ENCODE measurements around the gene NR5A2.

Gene NR5A2

GRCh38 chr1:200036619-200037270 lies 9.2 kb downstream of the NR5A2 start:
- no peak for DNase-seq

- no peak for DNase-seq
Observed at GRCh38 chr1:200037501-200037900, 10.0 kb downstream of the NR5A2 start.

- DNase-seq, result no peak
Observed at GRCh38 chr1:200037904-200038303, 10.4 kb downstream of the NR5A2 start.

- no peak for DNase-seq
Observed at GRCh38 chr1:200038325-200038980, 10.9 kb downstream of the NR5A2 start.

- DNase-seq, result no peak
Observed at GRCh38 chr1:200038981-200039848, 11.7 kb downstream of the NR5A2 start.

GRCh38 chr1:200039849-200040474 lies 12.5 kb downstream of the NR5A2 start:
- no peak for DNase-seq

- DNase-seq, result no peak
Observed at GRCh38 chr1:200040481-200041138, 13.1 kb downstream of the NR5A2 start.

- DNase-seq, result no peak
Observed at GRCh38 chr1:200041337-200042118, 14.0 kb downstream of the NR5A2 start.

- DNase-seq, result no peak
Observed at GRCh38 chr1:200042119-200042551, 14.6 kb downstream of the NR5A2 start.

GRCh38 chr1:200042552-200043335 lies 15.2 kb downstream of the NR5A2 start:
- DNase-seq, result no peak

- DNase-seq, result no peak
Observed at GRCh38 chr1:200043336-200043668, 15.8 kb downstream of the NR5A2 start.

- no peak for DNase-seq
Observed at GRCh38 chr1:200046115-200046514, 18.6 kb downstream of the NR5A2 start.

GRCh38 chr1:200048244-200048643 lies 20.7 kb downstream of the NR5A2 start:
- no peak for DNase-seq

- no peak for DNase-seq
Observed at GRCh38 chr1:200049810-200050209, 22.3 kb downstream of the NR5A2 start.

GRCh38 chr1:200051620-200052019 lies 24.1 kb downstream of the NR5A2 start:
- DNase-seq, result no peak

- DNase-seq, result no peak
Observed at GRCh38 chr1:200053091-200053490, 25.6 kb downstream of the NR5A2 start.

GRCh38 chr1:200053646-200054045 lies 26.1 kb downstream of the NR5A2 start:
- no peak for DNase-seq

- DNase-seq, result no peak
Observed at GRCh38 chr1:200058341-200058740, 30.8 kb downstream of the NR5A2 start.

- no peak for DNase-seq
Observed at GRCh38 chr1:200062143-200062542, 34.6 kb downstream of the NR5A2 start.

- no peak for DNase-seq
Observed at GRCh38 chr1:200072636-200073285, 45.3 kb downstream of the NR5A2 start.

GRCh38 chr1:200073286-200073637 lies 45.8 kb downstream of the NR5A2 start:
- no peak for DNase-seq
